GM18505 (cell line): ENCODE measurements around the gene OR1F1.
"Not testable (repeated sequence)": the region's sequence is repeated elsewhere in the genome, so short reads cannot be mapped to it uniquely, and the experiment has no call there.

Experiments used
- ATAC-seq: cut with Tn5 transposase; IDR thresholded peaks from one replicate; pipeline ENCODE4 v1.9.1; 2021; ENCODE audit not compliant: unreplicated experiment
- POLR2A ChIP-seq: IDR thresholded peaks from 4 replicates; pipeline ENCODE4 v1.6.1; 2011; ENCODE audit warnings: borderline replicate concordance; ENCODE audit not compliant: insufficient read depth, insufficient read length; ENCODE audit errors: extremely low read depth

OR1F1 gene

GRCh38 chr16:3187798-3188674 lies at the start of gene OR1F1:
OR1F1 (plus strand) TSS chr16:3188204.
- ATAC-seq = no peak
- no peak for TF ChIP-seq POLR2A

- no peak for TF ChIP-seq POLR2A
- no peak for ATAC-seq
Observed at GRCh38 chr16:3138342-3138741, 49.7 kb upstream of the OR1F1 start.

- no peak for TF ChIP-seq POLR2A
- no peak for ATAC-seq
Observed at GRCh38 chr16:3138823-3139426, 49.1 kb upstream of the OR1F1 start.

GRCh38 chr16:3139561-3139960 lies 48.4 kb upstream of the OR1F1 start:
- ATAC-seq = not testable (repeated sequence)

GRCh38 chr16:3140603-3141427 lies 47.2 kb upstream of the OR1F1 start:
- no peak for ATAC-seq
- no peak for TF ChIP-seq POLR2A

GRCh38 chr16:3141781-3142311 lies 46.2 kb upstream of the OR1F1 start:
- no peak for ATAC-seq
- no peak for TF ChIP-seq POLR2A

GRCh38 chr16:3142327-3142726 lies 45.7 kb upstream of the OR1F1 start:
- ATAC-seq = no peak

GRCh38 chr16:3142770-3143169 lies 45.2 kb upstream of the OR1F1 start:
- no peak for TF ChIP-seq POLR2A
- no peak for ATAC-seq

More at GRCh38 chr16:3142327-3142726, 45.7 kb upstream of the OR1F1 start:
- no peak for TF ChIP-seq POLR2A

GRCh38 chr16:3143189-3143588 lies 44.8 kb upstream of the OR1F1 start:
- ATAC-seq = no peak
- no peak for TF ChIP-seq POLR2A

- no peak for TF ChIP-seq POLR2A
- ATAC-seq = no peak
Observed at GRCh38 chr16:3143598-3144320, 44.2 kb upstream of the OR1F1 start.

- no peak for TF ChIP-seq POLR2A
- ATAC-seq = no peak
Observed at GRCh38 chr16:3144321-3144983, 43.6 kb upstream of the OR1F1 start.

GRCh38 chr16:3145151-3145550 lies 42.9 kb upstream of the OR1F1 start:
- TF ChIP-seq POLR2A = no peak
- no peak for ATAC-seq
